OCI-LY1 (cell line): ENCODE measurements around the gene GAS2L1.

Experiments used
- EZH2 ChIP-seq: fragments of 200-600 bp; sonication (generic), shearing (Covaris generic); IDR thresholded peaks from 2 replicates; pipeline ENCODE4 v1.8.0; 2017; ENCODE audit warnings: borderline replicate concordance, mixed run types, mild to moderate bottlenecking, antibody characterized with exemption, low read length, moderate library complexity, mixed read lengths
- TF ChIP-seq, protein P1 (sequence below): fragments of 200-600 bp; sonication (generic), shearing (Covaris generic); IDR thresholded peaks from 2 replicates; pipeline ENCODE4 v1.5.1; 2017; ENCODE audit warnings: mild to moderate bottlenecking, antibody characterized with exemption, low read length, moderate library complexity, mixed read lengths

DNA sequence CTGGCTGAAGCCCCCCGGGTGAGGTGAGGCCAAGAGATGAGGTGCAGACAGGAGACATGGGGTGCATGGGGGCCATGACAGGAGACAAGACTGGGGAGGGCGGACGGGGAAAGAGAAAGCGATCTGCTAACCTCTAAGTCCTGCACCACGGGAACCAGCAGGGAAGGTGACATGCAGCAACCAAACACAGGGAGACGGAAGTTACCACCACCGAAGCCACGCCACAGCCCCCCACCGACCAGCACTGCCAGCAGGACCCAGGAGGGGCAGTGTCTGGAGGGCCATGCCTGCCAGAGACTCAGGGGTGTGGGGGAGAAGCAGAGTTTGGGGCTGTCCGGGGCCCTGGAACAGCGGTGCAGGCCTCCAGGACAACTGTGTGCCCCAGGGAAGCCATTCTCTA, 23.1 kb downstream of the GAS2L1 start:
- TF ChIP-seq, protein P1, sequence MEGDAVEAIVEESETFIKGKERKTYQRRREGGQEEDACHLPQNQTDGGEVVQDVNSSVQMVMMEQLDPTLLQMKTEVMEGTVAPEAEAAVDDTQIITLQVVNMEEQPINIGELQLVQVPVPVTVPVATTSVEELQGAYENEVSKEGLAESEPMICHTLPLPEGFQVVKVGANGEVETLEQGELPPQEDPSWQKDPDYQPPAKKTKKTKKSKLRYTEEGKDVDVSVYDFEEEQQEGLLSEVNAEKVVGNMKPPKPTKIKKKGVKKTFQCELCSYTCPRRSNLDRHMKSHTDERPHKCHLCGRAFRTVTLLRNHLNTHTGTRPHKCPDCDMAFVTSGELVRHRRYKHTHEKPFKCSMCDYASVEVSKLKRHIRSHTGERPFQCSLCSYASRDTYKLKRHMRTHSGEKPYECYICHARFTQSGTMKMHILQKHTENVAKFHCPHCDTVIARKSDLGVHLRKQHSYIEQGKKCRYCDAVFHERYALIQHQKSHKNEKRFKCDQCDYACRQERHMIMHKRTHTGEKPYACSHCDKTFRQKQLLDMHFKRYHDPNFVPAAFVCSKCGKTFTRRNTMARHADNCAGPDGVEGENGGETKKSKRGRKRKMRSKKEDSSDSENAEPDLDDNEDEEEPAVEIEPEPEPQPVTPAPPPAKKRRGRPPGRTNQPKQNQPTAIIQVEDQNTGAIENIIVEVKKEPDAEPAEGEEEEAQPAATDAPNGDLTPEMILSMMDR = no peak
- no peak for TF ChIP-seq EZH2
